ENCODE data around the gene HRH3.

- no peak for TF ChIP-seq CTCF (conservative IDR thresholded peaks at IDR 0.05 in 1 of 2, IDR thresholded peaks at IDR 0.05 in 1 of 2; ENCODE audit: extremely low read depth in 1 of 2, insufficient read depth in 1 of 2, low read depth in 1 of 2, low read length in 2 of 2)
- no peak for TF ChIP-seq EZH2 (IDR thresholded peaks at IDR 0.05; ENCODE audit: borderline replicate concordance, low read length)
These were observed 16.9 kb upstream of the HRH3 start for GRCh38 chr20:62236766-62237513.
